GM21529 (cell line): ENCODE data around the gene TTLL10.
"Not testable (repeated sequence)": the region's sequence is repeated elsewhere in the genome, so short reads cannot be mapped to it uniquely, and the experiment has no call there.

Experiments used
- ATAC-seq: cut with Tn5 transposase; IDR thresholded peaks from one replicate; pipeline ENCODE4 v1.9.1; 2021; ENCODE audit not compliant: unreplicated experiment

Gene TTLL10

GRCh38 chr1:1170215-1171091 lies 3.2 kb upstream of the TTLL10 start:
- ATAC-seq = no peak

- no peak for ATAC-seq
These were observed 2.5 kb upstream of the TTLL10 start for GRCh38 chr1:1171161-1171545.

- ATAC-seq = no peak
These were observed 1.9 kb upstream of the TTLL10 start for GRCh38 chr1:1171546-1172340.

GRCh38 chr1:1173061-1173792 lies 453 bp upstream of the TTLL10 start:
- ATAC-seq = no peak

GRCh38 chr1:1175221-1176062 lies 1.8 kb downstream of the TTLL10 start:
- ATAC-seq = no peak

- ATAC-seq = not testable (repeated sequence)
These were observed 2.5 kb downstream of the TTLL10 start for GRCh38 chr1:1176063-1176761.

- ATAC-seq = no peak
These were observed 3.3 kb downstream of the TTLL10 start for GRCh38 chr1:1176931-1177330.

- no peak for ATAC-seq
These were observed 3.9 kb downstream of the TTLL10 start for GRCh38 chr1:1177452-1178206.

GRCh38 chr1:1178794-1179331 lies 5.2 kb downstream of the TTLL10 start:
- no peak for ATAC-seq

- ATAC-seq = no peak
These were observed 5.8 kb downstream of the TTLL10 start for GRCh38 chr1:1179346-1179982.

GRCh38 chr1:1179983-1180861 lies 6.5 kb downstream of the TTLL10 start:
- ATAC-seq = no peak

GRCh38 chr1:1181129-1181937 lies 7.7 kb downstream of the TTLL10 start:
- no peak for ATAC-seq

GRCh38 chr1:1181938-1182410 lies 8.3 kb downstream of the TTLL10 start:
- no peak for ATAC-seq

GRCh38 chr1:1182491-1183220 lies 9.0 kb downstream of the TTLL10 start:
- ATAC-seq = no peak

GRCh38 chr1:1183221-1183747 lies 9.6 kb downstream of the TTLL10 start:
- no peak for ATAC-seq
